Measurements from ENCODE around the gene OR51A2.

The OR51A2 gene

DNA sequence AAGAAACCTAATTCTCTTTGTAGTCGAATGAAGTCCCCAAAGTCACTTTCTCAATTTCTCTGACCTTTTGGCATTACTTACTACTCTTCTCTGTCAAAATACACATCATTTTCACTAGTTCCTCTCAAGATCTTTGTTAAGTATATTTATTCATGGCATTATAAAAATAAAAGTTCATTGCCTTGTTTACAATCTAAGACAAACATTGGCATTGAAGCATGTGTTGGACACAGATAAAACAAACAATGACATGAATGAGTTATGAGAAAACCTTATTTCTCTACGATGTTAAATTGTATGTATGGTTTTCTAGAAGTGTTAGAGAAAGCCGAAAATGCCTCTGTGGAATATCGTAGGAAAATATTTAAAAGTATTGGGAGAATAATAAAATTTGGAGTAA lies 22.8 kb downstream of the OR51A2 start:
- no peak for DNase-seq (ENCODE audit: extremely low spot score)
- TF ChIP-seq, protein P1, sequence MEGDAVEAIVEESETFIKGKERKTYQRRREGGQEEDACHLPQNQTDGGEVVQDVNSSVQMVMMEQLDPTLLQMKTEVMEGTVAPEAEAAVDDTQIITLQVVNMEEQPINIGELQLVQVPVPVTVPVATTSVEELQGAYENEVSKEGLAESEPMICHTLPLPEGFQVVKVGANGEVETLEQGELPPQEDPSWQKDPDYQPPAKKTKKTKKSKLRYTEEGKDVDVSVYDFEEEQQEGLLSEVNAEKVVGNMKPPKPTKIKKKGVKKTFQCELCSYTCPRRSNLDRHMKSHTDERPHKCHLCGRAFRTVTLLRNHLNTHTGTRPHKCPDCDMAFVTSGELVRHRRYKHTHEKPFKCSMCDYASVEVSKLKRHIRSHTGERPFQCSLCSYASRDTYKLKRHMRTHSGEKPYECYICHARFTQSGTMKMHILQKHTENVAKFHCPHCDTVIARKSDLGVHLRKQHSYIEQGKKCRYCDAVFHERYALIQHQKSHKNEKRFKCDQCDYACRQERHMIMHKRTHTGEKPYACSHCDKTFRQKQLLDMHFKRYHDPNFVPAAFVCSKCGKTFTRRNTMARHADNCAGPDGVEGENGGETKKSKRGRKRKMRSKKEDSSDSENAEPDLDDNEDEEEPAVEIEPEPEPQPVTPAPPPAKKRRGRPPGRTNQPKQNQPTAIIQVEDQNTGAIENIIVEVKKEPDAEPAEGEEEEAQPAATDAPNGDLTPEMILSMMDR (IDR thresholded peaks at IDR 0.05; ENCODE audit: control extremely low read depth, extremely low read depth, low read depth, missing control alignments) = no peak
- ChIA-PET CTCF (interaction anchor here (0.8 to 1.3 kb wide), 2 partner anchors 12 to 41 kb away, joined by 3 to 4 read pairs; no protein-coding TSS in a partner anchor), POLR2A (no interaction called here)

DNA sequence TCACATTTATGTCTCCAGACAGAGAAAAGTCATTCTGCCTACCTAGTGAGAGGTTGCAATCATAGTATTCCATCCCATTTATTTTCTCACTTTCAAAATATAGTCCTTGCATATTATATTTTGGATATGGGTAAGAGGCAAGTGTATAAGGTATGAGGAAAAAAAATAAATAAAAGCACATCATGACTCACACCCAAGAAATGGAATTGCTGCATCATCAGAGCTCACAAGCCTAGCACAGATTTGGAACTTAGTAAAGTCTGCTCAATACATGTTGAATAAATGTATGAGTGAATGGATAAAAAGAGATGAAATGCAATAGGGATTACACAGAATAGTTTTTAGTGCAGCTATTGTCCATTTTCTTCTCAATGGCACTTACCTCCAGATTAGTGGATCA lies 28.9 kb downstream of the OR51A2 start:
- CTCF ChIA-PET = interaction anchor here (2.6 kb wide), 1 partner anchor 9 kb away, joined by 11 read pairs; the partner anchor contains the start of gene OR51G2
- no peak for DNase-seq (ENCODE audit: extremely low spot score)
- POLR2A ChIA-PET = no interaction called here
- TF ChIP-seq, protein P1 (IDR thresholded peaks at IDR 0.05; ENCODE audit: control extremely low read depth, extremely low read depth, low read depth, missing control alignments) = no peak

DNA sequence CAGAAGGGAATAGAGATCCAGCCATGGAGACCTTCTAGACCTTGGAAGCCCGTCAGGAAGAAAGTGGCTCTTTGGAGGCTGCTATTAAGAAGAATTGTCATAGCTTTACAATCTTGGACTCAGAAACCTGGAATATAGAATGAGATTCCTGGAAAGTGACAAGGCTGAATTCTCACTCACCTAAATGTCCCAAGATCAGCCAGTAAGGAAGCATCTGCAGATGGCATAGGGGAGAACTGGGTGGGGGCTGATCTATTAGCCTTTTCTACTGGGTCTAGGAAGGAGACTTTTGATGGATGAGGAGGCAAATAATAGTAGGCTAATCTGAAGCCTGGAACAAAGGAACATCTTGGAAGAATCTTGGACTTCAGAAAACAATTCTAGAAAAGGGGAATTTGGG lies 31.3 kb downstream of the OR51A2 start, which contains the start of gene OR51G1:
Gene OR51G1, minus strand, starts transcription at position 101 of the 400 bp plus-strand sequence. Its CDS starts 0 bp downstream, at position 101.
- CTCF ChIA-PET = no interaction called here

DNA sequence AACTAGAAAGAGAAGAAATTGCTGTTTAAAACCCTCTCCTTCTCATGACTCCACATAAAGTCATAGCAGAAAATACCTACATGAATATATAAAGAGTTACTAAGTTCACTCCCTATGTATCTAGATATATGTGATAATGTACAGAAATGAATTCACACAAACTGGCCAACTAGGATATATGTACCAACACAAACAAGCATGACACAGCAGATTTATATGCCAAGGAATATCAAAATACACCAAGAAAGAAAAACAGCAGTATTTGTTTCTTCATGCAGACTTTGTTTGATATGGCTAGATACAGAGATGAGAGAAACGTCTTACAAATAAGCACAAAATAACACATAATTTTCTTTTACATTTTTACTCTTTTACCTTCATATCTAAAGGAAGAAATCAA lies 33.2 kb downstream of the OR51A2 start:
- ChIA-PET POLR2A (no interaction called here), CTCF (no interaction called here)
- TF ChIP-seq, protein P1 (IDR thresholded peaks at IDR 0.05; ENCODE audit: control extremely low read depth, extremely low read depth, low read depth, missing control alignments) = no peak
- DNase-seq (ENCODE audit: extremely low spot score) = no peak

More for the DNA sequence above, 31.3 kb downstream of the OR51A2 start, which contains the start of gene OR51G1:
- no peak for DNase-seq (ENCODE audit: extremely low spot score)
- POLR2A ChIA-PET = no interaction called here
- TF ChIP-seq, protein P1 (IDR thresholded peaks at IDR 0.05; ENCODE audit: control extremely low read depth, extremely low read depth, low read depth, missing control alignments) = no peak

DNA sequence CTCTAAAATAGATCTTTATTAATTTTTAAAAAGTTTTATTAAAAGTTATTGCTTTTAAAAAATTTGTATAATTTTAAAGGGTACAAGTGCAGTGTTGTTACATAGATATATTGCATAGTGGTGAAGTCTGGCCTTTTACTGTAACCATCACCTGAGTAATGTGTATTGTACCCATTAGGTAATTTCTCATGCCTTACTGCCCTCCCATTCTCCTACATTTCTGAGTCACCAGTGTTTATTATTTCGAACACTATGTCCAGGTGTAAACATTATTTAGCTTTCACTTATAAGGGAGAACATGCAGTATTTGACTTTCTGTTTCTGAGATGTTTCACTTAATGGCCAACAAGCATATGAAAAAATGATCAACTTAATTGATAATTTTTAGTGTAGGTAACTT lies 33.7 kb downstream of the OR51A2 start:
- ChIA-PET CTCF (no interaction called here), POLR2A (no interaction called here)
- TF ChIP-seq, protein P1 (IDR thresholded peaks at IDR 0.05; ENCODE audit: control extremely low read depth, extremely low read depth, low read depth, missing control alignments) = no peak
- DNase-seq (ENCODE audit: extremely low spot score) = no peak

DNA sequence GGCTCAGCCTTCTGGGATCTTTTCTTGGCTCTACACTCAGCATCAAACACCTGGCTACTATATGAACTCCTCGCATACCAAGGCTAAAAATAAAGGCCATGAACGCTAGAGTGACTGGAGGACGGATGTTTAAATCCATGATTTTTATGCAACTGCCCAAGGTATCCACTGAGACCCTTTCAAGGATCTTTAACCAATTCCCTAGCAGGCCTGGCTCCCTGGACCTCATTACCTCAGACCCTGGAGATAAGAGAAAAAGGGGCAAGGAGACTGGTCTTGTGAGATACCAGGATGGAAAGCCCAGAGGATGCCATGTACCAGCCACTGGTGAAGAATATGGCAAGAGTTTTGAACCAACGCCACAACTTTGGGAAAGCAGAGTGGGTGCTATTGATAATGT lies 36.3 kb downstream of the OR51A2 start, which contains the start of gene OR51G2:
Gene OR51G2, minus strand, starts transcription at position 101 of the 400 bp plus-strand sequence. CDS start 3,687 bp downstream, outside the sequence.
- ChIA-PET CTCF (interaction anchor here (3.3 kb wide), 1 partner anchor 9 kb away, joined by 11 read pairs; no protein-coding TSS in a partner anchor), POLR2A (no interaction called here)
- TF ChIP-seq, protein P1 (IDR thresholded peaks at IDR 0.05; ENCODE audit: control extremely low read depth, extremely low read depth, low read depth, missing control alignments) = no peak
- DNase-seq (ENCODE audit: extremely low spot score) = no peak
